ENCODE data around the gene CDS1. TPM values are rescaled to one million over a fixed set of nuclear protein-coding genes. Genes with fewer than 3 reads are reported as not detected.
A peak's percentile ranks its signal among the peaks of the same experiment; 100 is the strongest.

Gene CDS1
- total and polyA plus RNA-seq, 10 donors: 0.15 to 3.8 (median 1.4) TPM

GRCh38 chr4:84697159-84697558 lies 114.2 kb downstream of the CDS1 start:
- DNase-seq: no peak
- no peaks in the 10 kb centered on the region for H3K9me3 ChIP-seq
- H3K36me3 ChIP-seq: peaks cover 0 to 94% (median 33%) of the 10 kb centered on the region in 6 donors
- H3K4me3 ChIP-seq: no peak overlapping the region
- intact Hi-C loops (cut with DNase I; ENCODE audit: low total_unique reads): no loop called here
- 87 to 94% (median 91%) methylated on average over 2 of the region's 2 CpGs for WGBS, 5 donors
- no peak overlapping the region for H3K27ac ChIP-seq
- no peak for TF ChIP-seq POLR2AphosphoS5 (IDR thresholded peaks at IDR 0.05)
- TF ChIP-seq, protein P1, sequence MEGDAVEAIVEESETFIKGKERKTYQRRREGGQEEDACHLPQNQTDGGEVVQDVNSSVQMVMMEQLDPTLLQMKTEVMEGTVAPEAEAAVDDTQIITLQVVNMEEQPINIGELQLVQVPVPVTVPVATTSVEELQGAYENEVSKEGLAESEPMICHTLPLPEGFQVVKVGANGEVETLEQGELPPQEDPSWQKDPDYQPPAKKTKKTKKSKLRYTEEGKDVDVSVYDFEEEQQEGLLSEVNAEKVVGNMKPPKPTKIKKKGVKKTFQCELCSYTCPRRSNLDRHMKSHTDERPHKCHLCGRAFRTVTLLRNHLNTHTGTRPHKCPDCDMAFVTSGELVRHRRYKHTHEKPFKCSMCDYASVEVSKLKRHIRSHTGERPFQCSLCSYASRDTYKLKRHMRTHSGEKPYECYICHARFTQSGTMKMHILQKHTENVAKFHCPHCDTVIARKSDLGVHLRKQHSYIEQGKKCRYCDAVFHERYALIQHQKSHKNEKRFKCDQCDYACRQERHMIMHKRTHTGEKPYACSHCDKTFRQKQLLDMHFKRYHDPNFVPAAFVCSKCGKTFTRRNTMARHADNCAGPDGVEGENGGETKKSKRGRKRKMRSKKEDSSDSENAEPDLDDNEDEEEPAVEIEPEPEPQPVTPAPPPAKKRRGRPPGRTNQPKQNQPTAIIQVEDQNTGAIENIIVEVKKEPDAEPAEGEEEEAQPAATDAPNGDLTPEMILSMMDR (IDR thresholded peaks at IDR 0.05 in 8 of 11, conservative IDR thresholded peaks at IDR 0.05 in 3 of 11): no peak
- no peaks in the 10 kb centered on the region for H3K27me3 ChIP-seq (replicated peaks in 1 of 7)
- no peaks in the 10 kb centered on the region for H3K4me1 ChIP-seq

DNA sequence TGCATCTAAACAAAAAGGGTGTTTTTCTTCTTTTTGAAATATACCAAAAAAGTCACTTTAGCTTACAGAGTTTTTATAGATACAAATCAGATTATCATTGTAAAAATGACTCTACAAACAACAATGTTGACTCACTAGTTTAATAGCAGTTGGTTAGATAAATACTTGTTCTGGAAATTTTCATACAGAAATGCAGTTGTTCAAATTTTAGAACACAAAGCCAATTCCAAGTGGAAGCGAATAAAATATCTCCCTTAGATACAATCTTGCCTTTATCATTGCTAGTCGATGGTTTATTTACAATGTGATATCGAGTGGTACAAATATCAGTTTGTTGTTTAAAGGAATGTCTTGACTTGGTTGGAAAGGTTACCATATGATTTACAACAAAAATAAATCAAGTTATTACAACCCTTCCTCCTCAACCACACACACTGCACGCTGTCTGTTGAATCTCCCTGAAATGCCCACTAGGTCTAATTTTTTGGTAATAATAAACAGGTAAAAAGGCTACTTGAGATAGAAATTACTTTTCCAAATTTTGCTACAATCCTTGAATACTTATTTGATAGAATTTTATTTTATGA lies 114.8 kb downstream of the CDS1 start:
- H3K9me3 ChIP-seq: no peaks in the 10 kb centered on the region
- H3K27ac ChIP-seq: no peak overlapping the region
- peaks cover 0 to 94% (median 36%) of the 10 kb centered on the region in 6 donors for H3K36me3 ChIP-seq
- TF ChIP-seq POLR2A (IDR thresholded peaks at IDR 0.05): no peak
- no peak for TF ChIP-seq POLR2AphosphoS5 (IDR thresholded peaks at IDR 0.05)
- TF ChIP-seq, protein P1 (IDR thresholded peaks at IDR 0.05 in 8 of 11, conservative IDR thresholded peaks at IDR 0.05 in 3 of 11): no peak
- no peak for DNase-seq
- WGBS, 5 donors: 88 to 98% (median 94%) methylated on average over 4 of the region's 4 CpGs
- no peak overlapping the region for H3K4me3 ChIP-seq
- H3K27me3 ChIP-seq (replicated peaks in 1 of 7): no peaks in the 10 kb centered on the region
- H3K4me1 ChIP-seq: no peaks in the 10 kb centered on the region
- intact Hi-C loops (cut with DNase I; ENCODE audit: low total_unique reads): no loop called here

GRCh38 chr4:84699001-84699671 lies 116.2 kb downstream of the CDS1 start:
- H3K4me3 ChIP-seq: no peak overlapping the region
- DNase-seq: no peak
- peak overlapping the region in 3 of 8 donors; percentile 1 to 37 (median 12) for H3K27ac ChIP-seq
- peaks cover 0 to 94% (median 42%) of the 10 kb centered on the region in 6 donors for H3K36me3 ChIP-seq
- no peaks in the 10 kb centered on the region for H3K9me3 ChIP-seq
- TF ChIP-seq, protein P1 (IDR thresholded peaks at IDR 0.05 in 8 of 11, conservative IDR thresholded peaks at IDR 0.05 in 3 of 11): no peak
- TF ChIP-seq POLR2A (IDR thresholded peaks at IDR 0.05) (no peak), POLR2AphosphoS5 (IDR thresholded peaks at IDR 0.05) (no peak)
- intact Hi-C loops (cut with DNase I; ENCODE audit: low total_unique reads): no loop called here
- 82 to 94% (median 88%) methylated on average over 6 of the region's 6 CpGs for WGBS, 5 donors
- H3K4me1 ChIP-seq: no peaks in the 10 kb centered on the region
- no peaks in the 10 kb centered on the region for H3K27me3 ChIP-seq (replicated peaks in 1 of 7)

Small RNA genes within 50 kb of the gene (small RNA-seq; reads per million reads assigned to genes)
- gene RN7SL552P: 0 reads per million in 4 donors
- gene RPL3P13: 0 reads per million in 4 donors

Other genes starting within 250 kb of the CDS1 start
- not detected for gene NKX6-1, start 83.8 kb upstream of the CDS1 start, total RNA-seq
- not detected for gene NKX6-1, start 83.8 kb upstream of the CDS1 start, polyA plus RNA-seq

Data from spleen (tissue), 11 donors.